Mammary epithelial cell (primary cell): ENCODE measurements around the gene ZSWIM4.

Experiments
- CTCF ChIP-seq, 2 donors: IDR thresholded peaks in 1 of 2; conservative IDR thresholded peaks in 1 of 2; 2 replicates each; pipeline ENCODE4 v1.5.1; 2011 to 2012; ENCODE audit warnings: inconsistent platforms in 2 of 2, low read length in 2 of 2, mild to moderate bottlenecking in 2 of 2, control low read depth in 1 of 2, low read depth in 1 of 2; ENCODE audit not compliant: insufficient read depth in 1 of 2; ENCODE audit errors: extremely low read depth in 1 of 2
- EZH2 ChIP-seq: IDR thresholded peaks from 2 replicates; pipeline ENCODE4 v1.6.1; 2012; ENCODE audit warnings: low read length, inconsistent platforms, borderline replicate concordance

GRCh38 chr19:13788991-13789390, 6.3 kb upstream of the ZSWIM4 start:
- TF ChIP-seq CTCF (conservative IDR thresholded peaks at IDR 0.05 in 1 of 2, IDR thresholded peaks at IDR 0.05 in 1 of 2; ENCODE audit: extremely low read depth in 1 of 2, insufficient read depth in 1 of 2, low read depth in 1 of 2, low read length in 2 of 2), result no peak
- no peak for TF ChIP-seq EZH2
